ENCODE results near the gene MYT1. TPM values are rescaled to one million over a fixed set of nuclear protein-coding genes. Genes with fewer than 3 reads are reported as not detected.

The MYT1 gene
- total and polyA plus RNA-seq, 4 donors: under 0.01 to 6.5 (median 0.08) TPM

DNA sequence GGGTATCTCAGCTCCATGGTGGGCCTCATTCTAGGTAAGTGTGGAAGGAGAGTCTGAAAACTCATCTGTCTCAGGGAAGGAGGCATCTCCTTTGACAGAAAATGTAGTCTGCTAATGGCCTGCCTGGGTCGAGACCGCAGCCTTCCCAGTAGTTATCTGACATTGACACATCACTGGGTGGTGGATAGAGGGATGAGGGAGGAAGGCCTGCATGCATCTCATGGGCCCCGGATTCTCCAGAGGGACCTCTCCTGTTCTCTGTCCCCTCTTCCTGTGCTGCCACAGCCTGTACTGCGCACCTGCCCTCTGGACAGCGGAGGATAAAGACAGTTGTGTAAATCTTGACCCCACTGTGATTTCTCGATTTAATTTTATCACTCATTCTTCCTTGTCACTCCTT is 96.0 kb downstream of the MYT1 start:
- no peak for DNase-seq (ENCODE audit: low spot score)
- Histone ChIP-seq H3K36me3 (ENCODE audit: control insufficient read depth in 4 of 4, insufficient read depth in 3 of 4, low read depth in 1 of 4, low read length in 3 of 4) (peaks cover 2 to 10% (median 5%) of the 10 kb centered on the region in 4 donors), H3K4me3 (ENCODE audit: low read depth in 1 of 3, low read length in 3 of 3) (no peak overlapping the region), H3K27ac (ENCODE audit: low read depth in 1 of 2, low read length in 2 of 2) (no peak overlapping the region), H3K27me3 (ENCODE audit: control insufficient read depth in 4 of 4, insufficient read depth in 4 of 4, low read length in 3 of 4) (no peaks in the 10 kb centered on the region), H3K9me3 (ENCODE audit: control insufficient read depth in 4 of 4, low read length in 3 of 4) (no peaks in the 10 kb centered on the region), H3K9ac (ENCODE audit: low read depth in 1 of 2, low read length in 2 of 2) (no peak overlapping the region), H3K4me1 (ENCODE audit: control insufficient read depth in 4 of 4, insufficient read depth in 4 of 4, low read length in 3 of 4) (peaks cover 0 to 20% (median 16%) of the 10 kb centered on the region in 4 donors)
- WGBS: 71% methylated on average over 6 of the region's 6 CpGs
- TF ChIP-seq EGR1 (IDR thresholded peaks at IDR 0.05; ENCODE audit: low read depth in 2 of 2): no peak
- TF ChIP-seq NR2F2 (IDR thresholded peaks at IDR 0.05): no peak
- TF ChIP-seq FOXA2 (IDR thresholded peaks at IDR 0.05): no peak
- TF ChIP-seq REST (IDR thresholded peaks at IDR 0.05): no peak
- TF ChIP-seq GABPA (IDR thresholded peaks at IDR 0.05 in 1 of 2, conservative IDR thresholded peaks at IDR 0.05 in 1 of 2): no peak
- no peak for TF ChIP-seq ZBTB33 (IDR thresholded peaks at IDR 0.05)
- no peak for TF ChIP-seq YY1 (IDR thresholded peaks at IDR 0.05)
- TF ChIP-seq MAX (IDR thresholded peaks at IDR 0.05): no peak
- no peak for TF ChIP-seq CTCF (IDR thresholded peaks at IDR 0.05; ENCODE audit: low read depth, low read length, missing input control)
- no peak for TF ChIP-seq TAF1 (conservative IDR thresholded peaks at IDR 0.05)
- no peak for TF ChIP-seq RAD21 (IDR thresholded peaks at IDR 0.05)
- no peak for TF ChIP-seq HNF4A (conservative IDR thresholded peaks at IDR 0.05)
- no peak for TF ChIP-seq SP1 (IDR thresholded peaks at IDR 0.05)
- no peak for TF ChIP-seq RXRA (IDR thresholded peaks at IDR 0.05)
- TF ChIP-seq ATF3 (IDR thresholded peaks at IDR 0.05): no peak
- TF ChIP-seq JUND (IDR thresholded peaks at IDR 0.05): no peak
- TF ChIP-seq HNF4G (IDR thresholded peaks at IDR 0.05): no peak
- TF ChIP-seq FOXA1 (IDR thresholded peaks at IDR 0.05): no peak
